Brain pericyte (primary cell): Measurements from ENCODE around the gene USP15.
"Not testable (repeated sequence)": the region's sequence is repeated elsewhere in the genome, so short reads cannot be mapped to it uniquely, and the experiment has no call there.

Experiments
- DNase-seq: peaks from one replicate; pipeline ENCODE4 v3.0.0-alpha.2; 2012; ENCODE audit warnings: low read depth, low spot score

The USP15 gene

GRCh38 chr12:62368430-62369223 lies 108.4 kb downstream of the USP15 start:
- not testable (repeated sequence) for DNase-seq

GRCh38 chr12:62370189-62370588 lies 110.0 kb downstream of the USP15 start:
- no peak for DNase-seq

- no peak for DNase-seq
Measured at GRCh38 chr12:62371661-62372060, 111.5 kb downstream of the USP15 start.

- DNase-seq, result no peak
Measured at GRCh38 chr12:62372134-62372533, 111.9 kb downstream of the USP15 start.

GRCh38 chr12:62372825-62373224 lies 112.6 kb downstream of the USP15 start:
- no peak for DNase-seq

GRCh38 chr12:62375603-62376002 lies 115.4 kb downstream of the USP15 start:
- DNase-seq, result no peak

- DNase-seq, result no peak
Measured at GRCh38 chr12:62379026-62379722, 119.0 kb downstream of the USP15 start.

- no peak for DNase-seq
Measured at GRCh38 chr12:62379723-62380045, 119.5 kb downstream of the USP15 start.

GRCh38 chr12:62382526-62382925 lies 122.3 kb downstream of the USP15 start:
- no peak for DNase-seq

- DNase-seq, result no peak
Measured at GRCh38 chr12:62396750-62397149, 136.5 kb downstream of the USP15 start.

- DNase-seq, result no peak
Measured at GRCh38 chr12:62400135-62400534, 139.9 kb downstream of the USP15 start.

GRCh38 chr12:62401631-62402030 lies 141.4 kb downstream of the USP15 start:
- DNase-seq, result no peak

- DNase-seq, result no peak
Measured at GRCh38 chr12:62403031-62403430, 142.8 kb downstream of the USP15 start.

GRCh38 chr12:62407587-62407986 lies 147.4 kb downstream of the USP15 start:
- DNase-seq, result no peak

GRCh38 chr12:62409068-62409467 lies 148.9 kb downstream of the USP15 start:
- DNase-seq, result no peak

- no peak for DNase-seq
Measured at GRCh38 chr12:62414180-62414579, 154.0 kb downstream of the USP15 start.

- no peak for DNase-seq
Measured at GRCh38 chr12:62426089-62426488, 165.9 kb downstream of the USP15 start.

GRCh38 chr12:62429457-62429856 lies 169.3 kb downstream of the USP15 start:
- DNase-seq, result no peak

- no peak for DNase-seq
Measured at GRCh38 chr12:62434494-62435302, 174.5 kb downstream of the USP15 start.

- no peak for DNase-seq
Measured at GRCh38 chr12:62435303-62436163, 175.3 kb downstream of the USP15 start.

- DNase-seq, result no peak
Measured at GRCh38 chr12:62436164-62436503, 175.9 kb downstream of the USP15 start.
